HUES64 (cell line): ENCODE measurements around the gene DPT.

ENCODE experiments used
- H3K27ac ChIP-seq: 2 replicates; pipeline ENCODE4 v1.7.0; 2013; ENCODE audit warnings: low read depth, low read length, inconsistent platforms
- H3K27me3 ChIP-seq: 2 replicates; pipeline ENCODE4 v1.6.1; 2013; ENCODE audit warnings: mild to moderate bottlenecking, low read length; ENCODE audit not compliant: insufficient read depth
- H3K36me3 ChIP-seq: 2 replicates; pipeline ENCODE4 v1.6.1; 2013; ENCODE audit warnings: mild to moderate bottlenecking, low read length; ENCODE audit not compliant: insufficient read depth
- H3K4me1 ChIP-seq: 2 replicates; pipeline ENCODE4 v1.6.1; 2013; ENCODE audit warnings: mild to moderate bottlenecking, low read length, moderate library complexity; ENCODE audit not compliant: insufficient read depth
- H3K4me3 ChIP-seq: 2 replicates; pipeline ENCODE4 v1.5.1; 2013; ENCODE audit warnings: mild to moderate bottlenecking, low read length, moderate library complexity
- H3K9ac ChIP-seq: 2 replicates; pipeline ENCODE4 v1.6.1; 2013; ENCODE audit warnings: mild to moderate bottlenecking, low read depth, low read length
- H3K9me3 ChIP-seq: 2 replicates; pipeline ENCODE4 v1.6.1; 2013; ENCODE audit warnings: low read depth, low read length; ENCODE audit not compliant: insufficient read depth
- WGBS: fragments of 150-250, 120-280 bp; methylation state at CpG from one replicate; pipeline ENCODE4 v1.1.7; 2013; ENCODE audit warnings: missing lambda C conversion rate; 5-methylcytosine and 5-hydroxymethylcytosine counted together

DPT gene

GRCh38 chr1:168760241-168760640, 31.2 kb upstream of the DPT start:
- H3K9me3 ChIP-seq, result no peaks in the 10 kb centered on the region
- H3K27ac ChIP-seq, result no peak overlapping the region
- 95% methylated on average over 2 of the region's 2 CpGs for WGBS
- H3K36me3 ChIP-seq, result no peaks in the 10 kb centered on the region
- no peak overlapping the region for H3K9ac ChIP-seq
- H3K4me3 ChIP-seq, result no peak overlapping the region
- H3K27me3 ChIP-seq, result no peaks in the 10 kb centered on the region
- H3K4me1 ChIP-seq, result no peaks in the 10 kb centered on the region

GRCh38 chr1:168759077-168759476, 30.1 kb upstream of the DPT start:
- WGBS, result 67% methylated on average over 3 of the region's 3 CpGs
- no peak overlapping the region for H3K4me3 ChIP-seq
- no peaks in the 10 kb centered on the region for H3K4me1 ChIP-seq

GRCh38 chr1:168758503-168758902, 29.5 kb upstream of the DPT start:
- H3K4me3 ChIP-seq, result no peak overlapping the region
- WGBS, result 94% methylated on average over 1 of the region's 1 CpG
- no peaks in the 10 kb centered on the region for H3K27me3 ChIP-seq
- H3K9me3 ChIP-seq, result no peaks in the 10 kb centered on the region
- no peaks in the 10 kb centered on the region for H3K36me3 ChIP-seq
- H3K4me1 ChIP-seq, result no peaks in the 10 kb centered on the region
- no peak overlapping the region for H3K27ac ChIP-seq
- no peak overlapping the region for H3K9ac ChIP-seq

More at GRCh38 chr1:168759077-168759476, 30.1 kb upstream of the DPT start:
- H3K9ac ChIP-seq, result no peak overlapping the region
- no peaks in the 10 kb centered on the region for H3K36me3 ChIP-seq
- no peak overlapping the region for H3K27ac ChIP-seq
- no peaks in the 10 kb centered on the region for H3K27me3 ChIP-seq
- H3K9me3 ChIP-seq, result no peaks in the 10 kb centered on the region

DNA sequence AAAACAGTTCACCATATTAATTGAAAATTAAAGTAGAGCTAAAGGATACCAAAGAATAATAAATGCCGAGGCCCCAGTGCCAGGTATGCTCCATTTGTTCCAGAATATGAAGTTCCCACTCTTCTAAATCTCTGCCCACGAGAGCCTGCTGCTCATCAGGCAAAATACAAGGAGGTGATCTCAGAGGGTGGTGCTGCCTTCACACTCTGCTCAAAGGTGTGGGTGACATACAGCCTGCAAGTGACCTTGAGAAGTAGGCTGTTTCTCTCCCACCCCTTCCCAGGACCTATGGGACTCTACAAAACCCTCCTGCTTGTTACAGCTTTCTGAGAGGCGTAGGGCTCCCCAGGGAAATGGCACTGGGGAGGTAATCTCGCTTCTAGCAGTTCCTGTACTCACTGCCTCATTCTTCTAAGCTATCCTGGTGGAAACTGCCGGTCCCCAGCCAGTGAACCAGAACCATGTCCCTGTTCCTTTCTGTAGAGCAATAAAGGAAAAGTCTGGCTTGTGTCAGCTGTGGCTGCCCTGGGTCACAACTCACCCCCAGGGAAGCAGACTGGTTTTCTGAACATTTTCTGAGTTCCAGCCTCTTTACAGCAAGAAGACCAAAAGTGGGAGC, 26.9 kb upstream of the DPT start:
- no peak overlapping the region for H3K4me3 ChIP-seq
- no peak overlapping the region for H3K27ac ChIP-seq
- H3K4me1 ChIP-seq, result no peaks in the 10 kb centered on the region
- no peaks in the 10 kb centered on the region for H3K36me3 ChIP-seq
- H3K9ac ChIP-seq, result no peak overlapping the region
- 89% methylated on average over 5 of the region's 5 CpGs for WGBS
- H3K27me3 ChIP-seq, result no peaks in the 10 kb centered on the region
- H3K9me3 ChIP-seq, result no peaks in the 10 kb centered on the region

GRCh38 chr1:168752171-168752832, 23.3 kb upstream of the DPT start:
- WGBS, result 88% methylated on average over 4 of the region's 8 CpGs
- Histone ChIP-seq H3K9me3 (no peaks in the 10 kb centered on the region), H3K4me3 (no peak overlapping the region), H3K9ac (no peak overlapping the region), H3K4me1 (no peaks in the 10 kb centered on the region), H3K27ac (no peak overlapping the region), H3K36me3 (no peaks in the 10 kb centered on the region), H3K27me3 (no peaks in the 10 kb centered on the region)

GRCh38 chr1:168751195-168751650, 22.2 kb upstream of the DPT start:
- WGBS, result 91% methylated on average over 3 of the region's 3 CpGs
- H3K4me1 ChIP-seq, result no peaks in the 10 kb centered on the region
- H3K9ac ChIP-seq, result no peak overlapping the region
- H3K27me3 ChIP-seq, result no peaks in the 10 kb centered on the region
- H3K36me3 ChIP-seq, result no peaks in the 10 kb centered on the region
- no peak overlapping the region for H3K27ac ChIP-seq
- no peak overlapping the region for H3K4me3 ChIP-seq
- no peaks in the 10 kb centered on the region for H3K9me3 ChIP-seq

- Histone ChIP-seq H3K36me3 (no peaks in the 10 kb centered on the region), H3K4me1 (no peaks in the 10 kb centered on the region), H3K9ac (no peak overlapping the region), H3K9me3 (no peaks in the 10 kb centered on the region), H3K4me3 (no peak overlapping the region), H3K27ac (no peak overlapping the region), H3K27me3 (no peaks in the 10 kb centered on the region)
- WGBS, result 93% methylated on average over 8 of the region's 8 CpGs
Measured at GRCh38 chr1:168742994-168743650, 14.1 kb upstream of the DPT start.

GRCh38 chr1:168742386-168742785, 13.4 kb upstream of the DPT start:
- Histone ChIP-seq H3K27ac (no peak overlapping the region), H3K4me3 (no peak overlapping the region), H3K4me1 (no peaks in the 10 kb centered on the region), H3K9ac (no peak overlapping the region), H3K9me3 (no peaks in the 10 kb centered on the region), H3K27me3 (no peaks in the 10 kb centered on the region), H3K36me3 (no peaks in the 10 kb centered on the region)
- 88% methylated on average over 1 of the region's 1 CpG for WGBS

DNA sequence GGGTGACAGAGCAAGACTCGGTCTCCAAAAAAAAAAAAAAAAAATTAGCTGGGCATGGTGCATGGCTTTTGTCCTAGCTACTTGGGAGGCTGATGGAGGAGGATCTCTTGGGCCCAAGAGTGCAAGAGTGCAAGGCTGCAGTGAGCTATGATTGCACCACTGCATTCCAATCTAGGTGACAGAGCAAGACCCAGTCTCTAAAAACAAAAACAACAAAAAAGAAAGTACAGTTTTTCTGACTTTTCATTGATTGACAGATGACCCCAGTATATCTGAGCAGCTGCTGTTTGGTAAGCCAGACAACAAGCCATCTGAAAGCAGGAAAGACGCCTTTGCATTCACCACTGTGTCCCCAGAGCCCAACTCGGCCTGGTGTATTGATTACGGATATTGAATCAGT, 10.9 kb upstream of the DPT start:
- Histone ChIP-seq H3K9me3 (no peaks in the 10 kb centered on the region), H3K9ac (no peak overlapping the region), H3K27ac (no peak overlapping the region), H3K36me3 (no peaks in the 10 kb centered on the region), H3K4me1 (no peaks in the 10 kb centered on the region), H3K27me3 (no peaks in the 10 kb centered on the region), H3K4me3 (no peak overlapping the region)
- 96% methylated on average over 4 of the region's 4 CpGs for WGBS

GRCh38 chr1:168736520-168736919, 7.5 kb upstream of the DPT start:
- no peaks in the 10 kb centered on the region for H3K27me3 ChIP-seq
- H3K4me3 ChIP-seq, result no peak overlapping the region
- no peak overlapping the region for H3K27ac ChIP-seq

DNA sequence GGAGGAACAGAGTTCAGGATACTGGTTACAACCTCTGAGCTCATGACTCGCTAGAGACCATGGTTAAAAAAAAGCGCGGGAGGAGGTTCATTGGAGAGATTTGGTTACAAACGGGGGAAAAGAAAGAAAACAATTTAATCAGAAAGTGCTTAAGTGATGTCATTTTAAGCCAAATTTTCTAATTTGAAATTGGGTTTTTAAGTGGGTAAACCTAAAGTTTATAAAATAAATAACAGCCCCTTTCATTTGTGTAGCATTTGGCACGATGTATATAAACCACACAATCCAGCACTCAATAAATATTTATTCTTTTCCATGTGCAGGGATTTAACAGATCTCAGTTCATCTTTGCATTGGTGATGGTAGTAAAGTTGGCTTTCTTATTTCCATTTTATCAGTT, 7.0 kb upstream of the DPT start:
- no peaks in the 10 kb centered on the region for H3K36me3 ChIP-seq
- WGBS, result 96% methylated on average over 4 of the region's 5 CpGs
- H3K9me3 ChIP-seq, result no peaks in the 10 kb centered on the region
- H3K4me1 ChIP-seq, result no peaks in the 10 kb centered on the region
- no peak overlapping the region for H3K4me3 ChIP-seq
- H3K27me3 ChIP-seq, result no peaks in the 10 kb centered on the region
- no peak overlapping the region for H3K27ac ChIP-seq
- H3K9ac ChIP-seq, result no peak overlapping the region

More at GRCh38 chr1:168736520-168736919, 7.5 kb upstream of the DPT start:
- Histone ChIP-seq H3K9ac (no peak overlapping the region), H3K36me3 (no peaks in the 10 kb centered on the region), H3K4me1 (no peaks in the 10 kb centered on the region), H3K9me3 (no peaks in the 10 kb centered on the region)
- 93% methylated on average over 6 of the region's 6 CpGs for WGBS
